PC-9 (cell line): ENCODE measurements around the gene HEBP1. TPM values are rescaled to one million over a fixed set of nuclear protein-coding genes. Genes with fewer than 3 reads are reported as not detected.

Experiments
- BruUV-seq: library from RNA; stranded (reverse); fragments of 400-500 nt; replicated peaks from 2 replicates; lab custom pipeline; 2021; lab: Mats Ljungman, UMichigan
- CTCF ChIA-PET: fragments of 300-600 bp; sonication (Branson Sonifier 250); formaldehyde crosslinking; loops from one replicate; lab custom pipeline; 2022; ENCODE audit warnings: antibody characterized with exemption; lab: Charles Lee
- POLR2A ChIA-PET: fragments of 300-600 bp; sonication (Branson Sonifier 250); formaldehyde crosslinking; loops from one replicate; lab custom pipeline; 2022; ENCODE audit warnings: antibody characterized with exemption; ENCODE audit not compliant: unreplicated experiment; lab: Charles Lee
- DNase-seq, 2 experiments: peaks; one replicate each; pipeline versions ENCODE4 v3.0.0 to v3.0.0-alpha.2; 2015 to 2022; ENCODE audit warnings: mixed read lengths in 1 of 2
- H2AFZ ChIP-seq: fragments of 200-600 bp; sonication (generic); 2 replicates; pipeline ENCODE4 v1.8.1; 2017; ENCODE audit warnings: antibody characterized with exemption
- H3F3A ChIP-seq: fragments of 200-600 bp; sonication (generic); 2 replicates; pipeline ENCODE4 v1.8.1; 2017; ENCODE audit warnings: antibody characterized with exemption, mild to moderate bottlenecking, low read depth; ENCODE audit not compliant: insufficient read depth
- H3K27ac ChIP-seq: fragments of 200-600 bp; sonication (generic); 2 replicates; pipeline ENCODE4 v1.6.1; 2016; ENCODE audit warnings: mixed run types
- H3K27me3 ChIP-seq: fragments of 200-600 bp; sonication (generic); 2 replicates; pipeline ENCODE4 v1.6.1; 2016; ENCODE audit warnings: low read depth, mixed run types; ENCODE audit not compliant: insufficient read depth
- H3K36me3 ChIP-seq: fragments of 200-600 bp; sonication (generic); 2 replicates; pipeline ENCODE4 v1.6.1; 2016; ENCODE audit warnings: low read depth, mixed run types
- H3K4me1 ChIP-seq: fragments of 200-600 bp; sonication (generic); replicated peaks from 2 replicates; pipeline ENCODE4 v1.6.1; 2016; ENCODE audit warnings: mixed run types; ENCODE audit not compliant: insufficient read depth
- H3K4me2 ChIP-seq: fragments of 200-600 bp; sonication (generic); 2 replicates; pipeline ENCODE4 v1.6.1; 2017; ENCODE audit warnings: mixed run types
- H3K4me3 ChIP-seq: fragments of 200-600 bp; sonication (generic); 2 replicates; pipeline ENCODE4 v1.6.1; 2016; ENCODE audit warnings: mixed run types
- H3K79me2 ChIP-seq: fragments of 200-600 bp; sonication (generic); 2 replicates; pipeline ENCODE4 v1.6.1; 2017; ENCODE audit warnings: low read depth, mixed run types
- H3K9me2 ChIP-seq: fragments of 200-600 bp; sonication (generic); 2 replicates; pipeline ENCODE4 v1.8.1; 2017; ENCODE audit warnings: mild to moderate bottlenecking; ENCODE audit not compliant: insufficient read depth
- H3K9me3 ChIP-seq: fragments of 200-600 bp; sonication (generic); 2 replicates; pipeline ENCODE4 v1.8.1; 2016; ENCODE audit warnings: low read depth; ENCODE audit not compliant: insufficient read depth
- H4K20me1 ChIP-seq: fragments of 200-600 bp; sonication (generic); 2 replicates; pipeline ENCODE4 v1.8.1; 2017; ENCODE audit not compliant: insufficient read depth
- EZH2 ChIP-seq: fragments of 200-600 bp; sonication (generic); IDR thresholded peaks from 2 replicates; pipeline ENCODE4 v1.8.0; 2017; ENCODE audit warnings: antibody characterized with exemption, low read depth
- intact Hi-C: fragments of 100-400 bp; cut with micrococcal nuclease; formaldehyde crosslinking; loops from one replicate; pipeline ENCODE4 v1.10.0; 2022; ENCODE audit not compliant: unreplicated experiment
- total RNA-seq: library from RNA; stranded (reverse); gene quantifications from 2 replicates; pipeline ENCODE4 v1.2.3, GENCODE V29; 2021
- TF ChIP-seq, protein P1 (sequence below): fragments of 200-600 bp; sonication (generic); conservative IDR thresholded peaks from 2 replicates; pipeline ENCODE4 v1.6.1; 2017; ENCODE audit warnings: mixed run types, antibody characterized with exemption, mild to moderate bottlenecking, moderate library complexity

The HEBP1 gene
- total RNA-seq, 1 experiment from 2014 or later, result 148 TPM

DNA sequence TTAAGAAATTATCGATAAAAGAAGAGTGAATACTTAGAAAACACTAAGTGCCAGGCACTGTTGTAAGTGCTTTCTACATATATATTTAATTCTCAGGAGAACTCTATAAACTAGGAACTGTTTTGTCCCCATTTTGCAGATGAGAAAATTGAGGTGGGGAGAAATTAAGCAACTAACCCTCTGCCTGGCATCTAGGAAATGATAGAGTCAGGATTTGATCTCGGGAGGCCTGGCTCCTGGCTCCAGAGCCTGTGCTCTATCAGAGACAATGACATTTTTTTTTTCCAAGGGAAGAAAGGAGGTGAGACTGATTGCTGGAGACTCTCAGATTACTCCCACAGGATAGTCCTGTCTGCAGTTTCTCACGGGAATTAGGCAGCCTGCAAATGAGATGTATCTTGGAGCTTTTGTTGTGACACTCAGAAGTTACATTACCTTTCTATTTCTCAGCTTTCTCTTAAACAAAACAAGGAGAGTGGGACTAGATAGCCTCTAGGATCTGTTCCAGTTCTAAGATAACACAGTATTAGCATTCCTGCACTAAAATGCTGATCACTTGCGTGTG is 42.7 kb upstream of the HEBP1 start:
- H3K9me3 ChIP-seq, result no peaks in the 10 kb centered on the region
- H3F3A ChIP-seq, result 0 out of 2 replicates have a peak, but pooled peaks cover 4% of the 10 kb centered on the region
- BruUV-seq, result no TSS peak
- H3K27ac ChIP-seq, result no peak overlapping the region
- POLR2A ChIA-PET, result no interaction called here
- intact Hi-C loops, result loop anchor here (5.0 kb wide), 2 partner anchors 50 to 165 kb away; no protein-coding TSS in a partner anchor
- H3K79me2 ChIP-seq, result no peaks in the 10 kb centered on the region
- TF ChIP-seq EZH2, result no peak
- TF ChIP-seq, protein P1, sequence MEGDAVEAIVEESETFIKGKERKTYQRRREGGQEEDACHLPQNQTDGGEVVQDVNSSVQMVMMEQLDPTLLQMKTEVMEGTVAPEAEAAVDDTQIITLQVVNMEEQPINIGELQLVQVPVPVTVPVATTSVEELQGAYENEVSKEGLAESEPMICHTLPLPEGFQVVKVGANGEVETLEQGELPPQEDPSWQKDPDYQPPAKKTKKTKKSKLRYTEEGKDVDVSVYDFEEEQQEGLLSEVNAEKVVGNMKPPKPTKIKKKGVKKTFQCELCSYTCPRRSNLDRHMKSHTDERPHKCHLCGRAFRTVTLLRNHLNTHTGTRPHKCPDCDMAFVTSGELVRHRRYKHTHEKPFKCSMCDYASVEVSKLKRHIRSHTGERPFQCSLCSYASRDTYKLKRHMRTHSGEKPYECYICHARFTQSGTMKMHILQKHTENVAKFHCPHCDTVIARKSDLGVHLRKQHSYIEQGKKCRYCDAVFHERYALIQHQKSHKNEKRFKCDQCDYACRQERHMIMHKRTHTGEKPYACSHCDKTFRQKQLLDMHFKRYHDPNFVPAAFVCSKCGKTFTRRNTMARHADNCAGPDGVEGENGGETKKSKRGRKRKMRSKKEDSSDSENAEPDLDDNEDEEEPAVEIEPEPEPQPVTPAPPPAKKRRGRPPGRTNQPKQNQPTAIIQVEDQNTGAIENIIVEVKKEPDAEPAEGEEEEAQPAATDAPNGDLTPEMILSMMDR, result no peak
- CTCF ChIA-PET, result interaction anchor here (1.1 kb wide), 1 partner anchor 19 kb away, joined by 3 read pairs; no protein-coding TSS in a partner anchor
- peaks cover 11% of the 10 kb centered on the region; the same call in 1 of the 2 replicates for H3K4me1 ChIP-seq
- no peaks in the 10 kb centered on the region for H3K27me3 ChIP-seq
- H3K4me2 ChIP-seq, result no peak overlapping the region
- no peak for DNase-seq
- H2AFZ ChIP-seq, result no peak overlapping the region
- H3K4me3 ChIP-seq, result no peak overlapping the region
- H3K9me2 ChIP-seq, result no peaks in the 10 kb centered on the region
- no peaks in the 10 kb centered on the region for H4K20me1 ChIP-seq
- H3K36me3 ChIP-seq, result no peaks in the 10 kb centered on the region

DNA sequence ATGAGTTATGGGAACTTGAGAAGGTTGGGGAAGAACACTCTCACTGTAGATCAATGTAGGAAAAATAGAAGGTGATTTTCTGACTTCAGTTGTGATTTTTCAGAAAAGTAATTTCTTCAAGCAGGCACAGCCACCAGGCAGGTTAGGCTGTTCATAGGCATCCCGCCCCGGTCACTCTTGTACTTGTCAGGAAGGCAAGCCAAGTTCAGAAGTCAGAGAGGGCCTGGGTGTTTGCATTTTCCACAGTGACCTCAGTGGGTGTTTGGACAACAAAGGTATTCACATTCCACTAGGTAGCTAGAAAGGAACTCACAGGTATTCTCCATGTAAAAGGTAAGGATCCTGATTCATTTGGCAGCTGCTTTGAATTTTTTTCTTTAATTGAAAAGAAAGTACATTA is 41.2 kb upstream of the HEBP1 start:
- intact Hi-C loops, result loop anchor here (5.0 kb wide), 2 partner anchors 51 to 166 kb away; no protein-coding TSS in a partner anchor
- no peaks in the 10 kb centered on the region for H3K79me2 ChIP-seq
- no peak for DNase-seq
- no peaks in the 10 kb centered on the region for H3K9me3 ChIP-seq
- H3K4me1 ChIP-seq, result peaks cover 12% of the 10 kb centered on the region; the same call in 1 of the 2 replicates
- CTCF ChIA-PET, result interaction anchor here (0.7 to 0.8 kb wide), 2 partner anchors 20 to 165 kb away, joined by 3 read pairs; no protein-coding TSS in a partner anchor
- TF ChIP-seq EZH2, result no peak
- TF ChIP-seq, protein P1, result no peak
- H3K27ac ChIP-seq, result no peak overlapping the region
- no peak overlapping the region for H3K4me3 ChIP-seq
- no TSS peak for BruUV-seq
- H4K20me1 ChIP-seq, result no peaks in the 10 kb centered on the region
- POLR2A ChIA-PET, result no interaction called here
- H3K4me2 ChIP-seq, result no peak overlapping the region
- no peak overlapping the region for H2AFZ ChIP-seq
- H3K9me2 ChIP-seq, result no peaks in the 10 kb centered on the region
- 0 out of 2 replicates have a peak, but pooled peaks cover 4% of the 10 kb centered on the region for H3F3A ChIP-seq
- H3K36me3 ChIP-seq, result no peaks in the 10 kb centered on the region
- H3K27me3 ChIP-seq, result no peaks in the 10 kb centered on the region

DNA sequence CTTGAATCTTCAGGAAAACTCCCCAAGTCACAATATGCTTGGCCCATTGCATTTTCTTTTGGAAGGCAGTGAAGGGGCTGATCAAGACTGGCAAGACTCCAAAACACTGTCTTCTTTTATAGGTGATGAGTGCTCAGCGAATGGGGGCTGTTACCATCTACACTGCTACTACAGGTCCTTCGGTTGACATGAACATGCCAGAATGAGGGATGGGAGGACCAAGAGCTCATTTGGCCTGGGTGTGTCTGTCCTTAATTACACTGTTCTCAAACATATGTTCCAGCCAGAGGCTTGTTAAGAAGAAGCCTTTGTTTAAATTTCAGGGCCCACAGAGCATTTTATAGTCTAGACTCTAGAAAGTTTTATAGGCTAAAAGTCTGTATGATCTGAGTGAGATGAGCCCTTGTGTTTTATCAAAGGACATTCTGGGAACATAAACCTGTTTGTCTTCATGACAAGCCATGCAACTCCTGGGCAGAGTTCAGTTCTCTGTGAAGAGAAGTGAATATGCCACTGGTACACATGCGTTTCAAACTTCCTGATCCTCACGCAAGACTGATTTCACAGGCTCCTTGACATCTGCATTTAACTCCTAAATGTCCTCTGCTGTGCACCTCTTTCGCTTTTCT is 39.4 kb upstream of the HEBP1 start:
- TF ChIP-seq, protein P1, result no peak
- H4K20me1 ChIP-seq, result no peaks in the 10 kb centered on the region
- H3K27ac ChIP-seq, result no peak overlapping the region
- no TSS peak for BruUV-seq
- H3K4me2 ChIP-seq, result no peak overlapping the region
- H3K27me3 ChIP-seq, result no peaks in the 10 kb centered on the region
- H3K36me3 ChIP-seq, result no peaks in the 10 kb centered on the region
- H3K79me2 ChIP-seq, result no peaks in the 10 kb centered on the region
- H2AFZ ChIP-seq, result no peak overlapping the region
- H3K4me1 ChIP-seq, result 0 out of 2 replicates have a peak, but pooled peaks cover 7% of the 10 kb centered on the region
- H3K4me3 ChIP-seq, result no peak overlapping the region
- no peaks in the 10 kb centered on the region for H3K9me2 ChIP-seq
- intact Hi-C loops, result no loop called here
- H3F3A ChIP-seq, result peaks cover 5% of the 10 kb centered on the region; the same call in 1 of the 2 replicates
- ChIA-PET POLR2A (no interaction called here), CTCF (no interaction called here)
- H3K9me3 ChIP-seq, result no peaks in the 10 kb centered on the region
- no peak for DNase-seq
